Choroid plexus epithelial cell (primary cell): Measurements from ENCODE around the gene PER3.

ENCODE experiments used
- DNase-seq: peaks from one replicate; pipeline ENCODE4 v3.0.0-alpha.2; 2010; ENCODE audit warnings: low read depth
- H3K4me3 ChIP-seq: 2 replicates; pipeline ENCODE4 v1.5.1; 2011; ENCODE audit warnings: low read depth, mild to moderate bottlenecking, control low read depth, low read length, moderate library complexity
- TF ChIP-seq, protein P1 (sequence below): conservative IDR thresholded peaks from 2 replicates; pipeline ENCODE4 v1.5.1; 2011; ENCODE audit warnings: low read depth, mild to moderate bottlenecking, control low read depth, inconsistent platforms, low read length, moderate library complexity

The PER3 gene

DNA sequence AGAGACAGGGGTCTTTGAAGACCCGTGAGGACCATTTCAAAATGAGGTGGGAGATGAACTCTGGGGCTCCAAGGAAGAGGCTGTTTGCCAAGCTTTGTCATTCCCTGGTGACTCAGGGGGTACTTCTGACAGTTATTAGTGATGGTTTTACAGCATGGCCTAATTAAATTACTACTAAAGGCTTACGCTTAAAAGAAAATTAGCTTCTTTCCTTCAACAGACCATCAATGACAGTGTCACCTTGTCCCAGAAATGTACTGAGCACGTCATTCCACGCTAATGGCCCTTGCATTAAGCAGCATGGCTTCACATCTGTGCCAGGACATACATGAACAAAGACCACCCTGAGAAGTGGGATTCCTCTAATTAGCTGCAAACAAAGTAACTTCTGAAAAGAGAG is 73.9 kb downstream of the PER3 start:
- TF ChIP-seq, protein P1, sequence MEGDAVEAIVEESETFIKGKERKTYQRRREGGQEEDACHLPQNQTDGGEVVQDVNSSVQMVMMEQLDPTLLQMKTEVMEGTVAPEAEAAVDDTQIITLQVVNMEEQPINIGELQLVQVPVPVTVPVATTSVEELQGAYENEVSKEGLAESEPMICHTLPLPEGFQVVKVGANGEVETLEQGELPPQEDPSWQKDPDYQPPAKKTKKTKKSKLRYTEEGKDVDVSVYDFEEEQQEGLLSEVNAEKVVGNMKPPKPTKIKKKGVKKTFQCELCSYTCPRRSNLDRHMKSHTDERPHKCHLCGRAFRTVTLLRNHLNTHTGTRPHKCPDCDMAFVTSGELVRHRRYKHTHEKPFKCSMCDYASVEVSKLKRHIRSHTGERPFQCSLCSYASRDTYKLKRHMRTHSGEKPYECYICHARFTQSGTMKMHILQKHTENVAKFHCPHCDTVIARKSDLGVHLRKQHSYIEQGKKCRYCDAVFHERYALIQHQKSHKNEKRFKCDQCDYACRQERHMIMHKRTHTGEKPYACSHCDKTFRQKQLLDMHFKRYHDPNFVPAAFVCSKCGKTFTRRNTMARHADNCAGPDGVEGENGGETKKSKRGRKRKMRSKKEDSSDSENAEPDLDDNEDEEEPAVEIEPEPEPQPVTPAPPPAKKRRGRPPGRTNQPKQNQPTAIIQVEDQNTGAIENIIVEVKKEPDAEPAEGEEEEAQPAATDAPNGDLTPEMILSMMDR: no peak
- H3K4me3 ChIP-seq: no peak overlapping the region
- DNase-seq: no peak

DNA sequence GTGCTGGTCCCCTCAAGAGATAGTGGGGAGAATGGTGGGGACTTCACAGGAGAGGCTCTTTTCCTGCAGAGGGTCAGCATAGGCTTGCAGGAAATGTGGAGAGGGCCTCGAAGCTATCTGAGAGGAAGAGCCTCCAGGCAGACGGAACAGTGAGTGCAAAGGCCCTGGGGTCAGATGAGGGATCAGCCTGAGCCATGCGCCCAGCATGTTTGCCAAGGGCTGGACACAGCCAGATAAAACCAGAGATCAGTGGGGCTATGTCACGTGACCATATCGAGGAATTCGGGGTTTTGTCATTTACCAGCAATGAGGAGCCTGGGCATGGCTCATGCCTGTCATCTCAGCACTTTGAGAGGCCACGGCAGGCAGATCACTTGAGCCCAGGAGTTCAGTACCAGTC is 75.3 kb downstream of the PER3 start:
- no peak for DNase-seq
- TF ChIP-seq, protein P1: no peak
- no peak overlapping the region for H3K4me3 ChIP-seq

DNA sequence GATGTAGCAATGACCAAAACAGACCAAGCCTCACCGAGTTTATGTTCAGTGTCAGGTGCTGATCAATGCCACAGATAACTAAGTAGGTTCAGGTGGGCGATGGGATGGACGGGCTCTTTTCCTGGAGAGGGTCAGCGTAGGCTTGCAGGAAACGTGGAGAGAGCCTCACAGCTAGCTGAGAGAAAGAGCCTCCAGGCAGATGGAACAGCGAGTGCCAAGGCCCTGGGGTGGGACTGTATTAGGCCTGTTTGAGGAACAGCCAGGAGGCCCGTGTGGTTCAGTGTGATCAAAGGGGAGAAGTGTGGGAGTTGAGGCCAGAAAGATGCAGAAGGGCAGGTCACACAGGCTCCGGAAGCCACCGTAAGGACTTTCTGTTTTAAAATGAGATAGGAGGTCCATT is 76.0 kb downstream of the PER3 start:
- TF ChIP-seq, protein P1: no peak
- no peak for DNase-seq
- no peak overlapping the region for H3K4me3 ChIP-seq

DNA sequence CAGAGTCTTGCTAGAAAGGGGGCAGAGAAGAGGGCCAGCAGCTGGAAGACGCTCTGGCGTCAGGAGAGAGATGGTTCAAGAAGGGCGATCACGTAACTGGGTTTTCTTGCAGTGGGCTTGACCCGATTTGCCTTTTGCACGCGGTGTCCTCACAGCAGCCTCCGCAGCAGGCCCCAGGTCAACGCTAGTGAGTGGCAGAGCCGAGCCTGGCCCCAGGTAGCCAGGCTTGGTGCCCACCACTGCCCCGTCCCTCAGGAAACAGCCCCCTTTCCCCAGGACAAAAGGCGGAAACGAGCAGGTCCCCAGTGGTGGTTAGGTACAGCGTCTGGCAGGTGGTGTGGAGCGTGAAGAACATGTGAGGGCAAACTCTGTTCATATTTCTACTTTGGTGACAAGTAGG is 77.4 kb downstream of the PER3 start:
- no peak overlapping the region for H3K4me3 ChIP-seq
- TF ChIP-seq, protein P1: no peak
- no peak for DNase-seq

DNA sequence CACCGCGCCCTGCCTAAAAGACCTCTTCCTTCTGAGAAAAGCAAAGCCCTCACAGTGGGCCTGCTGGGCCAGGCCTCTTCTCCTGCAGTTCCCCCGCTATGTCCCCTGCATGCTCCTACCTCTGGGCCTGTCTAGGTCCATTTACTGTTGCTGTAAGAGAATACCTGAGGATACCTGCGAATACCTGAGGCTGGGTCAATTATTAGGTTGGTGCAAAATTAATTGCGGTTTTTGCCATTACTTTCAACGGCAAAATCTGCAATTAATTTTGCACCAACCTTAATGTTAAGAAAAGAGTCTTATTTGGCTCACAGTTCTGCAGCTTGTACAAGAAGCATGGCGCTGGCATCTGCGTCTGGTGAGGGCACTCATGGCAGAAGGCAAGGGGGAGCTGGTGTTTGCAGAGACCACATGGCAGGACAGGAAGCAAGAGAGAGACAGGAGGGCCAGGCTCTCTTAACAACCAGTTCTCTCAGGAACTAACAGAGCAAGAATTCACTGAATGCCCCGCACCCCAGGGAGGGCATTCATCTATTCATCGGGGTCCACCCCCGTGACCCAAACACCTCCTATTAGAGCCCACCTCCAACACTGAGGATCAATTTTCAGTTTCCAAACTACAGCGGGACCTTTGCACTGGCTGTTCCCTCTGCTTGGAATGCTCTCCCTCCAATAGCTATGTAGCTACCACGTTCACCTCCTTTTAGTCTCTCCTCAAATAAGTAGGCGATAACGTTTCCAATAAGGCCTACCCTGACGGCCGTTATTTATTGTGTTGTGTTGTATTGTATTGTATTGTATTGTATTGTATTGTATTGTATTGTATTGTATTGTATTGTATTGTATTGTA is 78.3 kb downstream of the PER3 start:
- DNase-seq: no peak
- H3K4me3 ChIP-seq: no peak overlapping the region
- TF ChIP-seq, protein P1: no peak

DNA sequence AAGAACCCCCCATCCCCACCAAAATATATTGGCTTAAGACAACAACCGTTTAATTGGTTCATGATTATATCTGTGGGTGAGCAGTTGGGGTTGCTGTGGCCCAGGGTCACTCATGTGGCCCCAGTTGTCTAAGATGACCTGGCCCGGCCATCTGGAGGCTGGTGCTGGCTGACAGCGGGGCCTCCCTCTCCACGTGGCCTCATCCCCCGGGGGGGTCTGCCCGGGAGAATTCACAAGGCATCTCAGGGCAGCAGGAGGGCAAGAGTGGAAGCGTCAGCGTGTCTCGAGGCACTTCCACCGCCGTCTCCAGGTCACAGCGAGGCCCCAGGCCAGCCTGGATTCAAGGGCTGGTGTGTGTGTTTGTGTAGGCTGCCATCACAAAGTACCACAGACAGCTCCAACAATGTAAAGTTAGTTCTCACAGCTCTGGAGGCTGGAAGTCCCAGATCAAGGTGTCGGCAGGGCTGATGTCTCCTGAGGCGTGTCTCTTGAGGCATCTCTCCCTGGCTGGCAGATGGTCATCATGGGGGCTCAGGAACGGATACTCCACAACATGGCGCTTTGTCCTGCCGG is 79.8 kb downstream of the PER3 start:
- no peak for DNase-seq
- H3K4me3 ChIP-seq: no peak overlapping the region
- TF ChIP-seq, protein P1: no peak

DNA sequence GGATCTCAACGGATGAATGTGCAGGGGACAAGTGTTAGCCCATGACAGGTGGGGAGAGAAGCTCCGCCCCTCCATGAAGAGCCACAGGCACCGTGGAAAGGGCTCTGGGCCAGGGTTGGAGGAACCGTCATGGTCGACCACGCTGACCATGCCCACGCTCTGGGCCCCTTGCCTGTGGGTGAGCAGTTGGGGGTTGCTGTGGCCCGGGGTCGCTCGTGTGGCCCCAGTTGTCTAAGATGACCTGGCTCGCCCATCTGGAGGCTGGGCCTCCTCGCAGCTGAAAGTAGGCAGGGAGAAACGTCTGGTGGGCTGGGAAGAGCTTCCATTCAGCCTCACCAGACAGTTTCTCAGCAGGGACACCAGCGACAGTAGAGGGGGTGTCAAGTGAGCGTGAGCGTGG is 81.9 kb downstream of the PER3 start:
- no peak overlapping the region for H3K4me3 ChIP-seq
- DNase-seq: no peak
- TF ChIP-seq, protein P1: no peak
